GM23338 (cell line): ENCODE results near the gene CRYBG1. TPM values are rescaled to one million over a fixed set of nuclear protein-coding genes. Genes with fewer than 3 reads are reported as not detected.

Source experiments
- ATAC-seq: fragments of 200-7000 bp; cut with Tn5 transposase; 3 replicates; pipeline ENCODE4 v1.9.1; 2020
- DNase-seq: peaks from one replicate; pipeline ENCODE4 v3.0.0-alpha.2; 2015; ENCODE audit warnings: low spot score
- H2AFZ ChIP-seq: fragments of 200-600 bp; sonication (generic); 2 replicates; pipeline ENCODE4 v1.8.0; 2016; ENCODE audit warnings: antibody characterized with exemption, mild to moderate bottlenecking, moderate library complexity
- H3F3A ChIP-seq: fragments of 200-600 bp; sonication (generic); replicated peaks from 2 replicates; pipeline ENCODE4 v1.8.0; 2017; ENCODE audit warnings: antibody characterized with exemption, mixed run types, low read depth
- H3K27ac ChIP-seq: fragments of 200-600 bp; sonication (generic); 2 replicates; pipeline ENCODE4 v1.6.1; 2016; ENCODE audit warnings: low read depth
- H3K27me3 ChIP-seq: fragments of 200-600 bp; sonication (generic); 2 replicates; pipeline ENCODE4 v1.8.0; 2016; ENCODE audit warnings: mild to moderate bottlenecking, mixed run types, moderate library complexity; ENCODE audit not compliant: insufficient read depth
- H3K36me3 ChIP-seq: fragments of 200-600 bp; sonication (generic); 2 replicates; pipeline ENCODE4 v1.8.0; 2016; ENCODE audit warnings: mild to moderate bottlenecking; ENCODE audit not compliant: insufficient read depth
- H3K4me1 ChIP-seq: fragments of 200-600 bp; sonication (generic); 2 replicates; pipeline ENCODE4 v1.8.0; 2016; ENCODE audit warnings: mild to moderate bottlenecking, moderate library complexity; ENCODE audit not compliant: insufficient read depth
- H3K4me2 ChIP-seq: fragments of 200-600 bp; sonication (generic); 2 replicates; pipeline ENCODE4 v1.7.1; 2017; ENCODE audit warnings: mixed run types
- H3K4me3 ChIP-seq: fragments of 200-600 bp; sonication (generic); 2 replicates; pipeline ENCODE4 v1.6.1; 2016; ENCODE audit warnings: mixed run types
- H3K79me2 ChIP-seq: fragments of 200-600 bp; sonication (generic); replicated peaks from 2 replicates; pipeline ENCODE4 v1.8.0; 2017; ENCODE audit warnings: mild to moderate bottlenecking; ENCODE audit not compliant: insufficient read depth
- H3K9me2 ChIP-seq: fragments of 200-600 bp; sonication (generic); 2 replicates; pipeline ENCODE4 v1.8.0; 2017; ENCODE audit not compliant: insufficient read depth
- H4K20me1 ChIP-seq: fragments of 200-600 bp; sonication (generic); replicated peaks from 2 replicates; pipeline ENCODE4 v1.8.0; 2017; ENCODE audit warnings: mild to moderate bottlenecking; ENCODE audit not compliant: insufficient read depth
- H3K27ac Mint-ChIP-seq: 2 replicates; pipeline ENCODE4 v1.8.0; 2020; ENCODE audit warnings: inconsistent platforms, mild to moderate bottlenecking, moderate library complexity, mixed read lengths
- H3K27me3 Mint-ChIP-seq: 3 replicates; pipeline ENCODE4 v1.8.0; 2022; ENCODE audit warnings: low read depth, mild to moderate bottlenecking, moderate library complexity, mixed read lengths, inconsistent platforms; ENCODE audit not compliant: insufficient read depth, poor library complexity
- H3K36me3 Mint-ChIP-seq: 3 replicates; pipeline ENCODE4 v1.8.0; 2021; ENCODE audit warnings: low read depth, mild to moderate bottlenecking, inconsistent platforms, moderate library complexity, mixed read lengths
- H3K4me1 Mint-ChIP-seq: 3 replicates; pipeline ENCODE4 v1.8.0; 2020; ENCODE audit warnings: mild to moderate bottlenecking, inconsistent platforms, mixed read lengths
- H3K4me3 Mint-ChIP-seq: 3 replicates; pipeline ENCODE4 v1.8.0; 2021; ENCODE audit warnings: moderate library complexity, mild to moderate bottlenecking, inconsistent platforms, mixed read lengths
- H3K9me3 Mint-ChIP-seq: 3 replicates; pipeline ENCODE4 v1.8.0; 2020; ENCODE audit warnings: moderate library complexity, mild to moderate bottlenecking, inconsistent platforms, mixed read lengths
- CREB1 ChIP-seq: fragments of 250-450 bp; sonication (Bioruptor Pico); IDR thresholded peaks from 2 replicates; pipeline ENCODE4 v1.5.0; 2020; ENCODE audit warnings: low read depth, mild to moderate bottlenecking, moderate library complexity
- EZH2 ChIP-seq: fragments of 200-600 bp; sonication (generic); IDR thresholded peaks from one replicate; pipeline ENCODE4 v1.8.0; 2017; ENCODE audit warnings: antibody characterized with exemption, mild to moderate bottlenecking, low read depth; ENCODE audit not compliant: unreplicated experiment
- EZH2phosphoT487 ChIP-seq: fragments of 200-600 bp; sonication (generic); IDR thresholded peaks from one replicate; pipeline ENCODE4 v1.8.1; 2018; ENCODE audit warnings: antibody characterized with exemption; ENCODE audit not compliant: unreplicated experiment
- NANOG ChIP-seq: IDR thresholded peaks from 2 replicates; pipeline ENCODE4 v1.6.1; 2016; ENCODE audit warnings: antibody characterized with exemption, borderline replicate concordance
- POLR2AphosphoS5 ChIP-seq: IDR thresholded peaks from 2 replicates; pipeline ENCODE4 v1.6.1; 2016; ENCODE audit warnings: antibody characterized with exemption, low read depth
- STAT1 ChIP-seq: IDR thresholded peaks from one replicate; pipeline ENCODE4 v1.6.1; 2016; ENCODE audit warnings: antibody characterized with exemption; ENCODE audit not compliant: unreplicated experiment
- polyA plus RNA-seq: library from polyadenylated mRNA; unstranded; fragments of >200 nt; fragmentation: Nextera tagmentation; extraction: Ambion mirVana; gene quantifications from 2 replicates; pipeline ENCODE4 v1.2.1, GENCODE V29; 2016
- total RNA-seq: library from RNA; depleted of rRNA; stranded (reverse); fragments of >200 nt; shearing (Covaris generic); gene quantifications from 2 replicates; pipeline ENCODE4 v1.2.3, GENCODE V29; 2014
- TF ChIP-seq, protein P1 (sequence below), 2 experiments: fragments of 200-600 bp in 1 of 2; sonication (generic) in 1 of 2; conservative IDR thresholded peaks; 2 replicates each; pipeline versions ENCODE4 v1.5.1 to v1.6.1; 2016 to 2017; ENCODE audit warnings: antibody characterized with exemption in 2 of 2, low read depth in 2 of 2, mild to moderate bottlenecking in 2 of 2, moderate library complexity in 1 of 2
- TF ChIP-seq, protein P2 (sequence below): fragments of 250-450 bp; sonication (Bioruptor Pico); IDR thresholded peaks from 2 replicates; pipeline ENCODE4 v1.5.0; 2020; ENCODE audit warnings: mild to moderate bottlenecking, moderate library complexity
- TF ChIP-seq, protein P3 (sequence below): IDR thresholded peaks from 2 replicates; pipeline ENCODE4 v1.6.1; 2016; ENCODE audit warnings: antibody characterized with exemption

Gene CRYBG1
- total and polyA plus RNA-seq, 2 experiments from 2014 or later, result 3.7 to 17.2 TPM

DNA sequence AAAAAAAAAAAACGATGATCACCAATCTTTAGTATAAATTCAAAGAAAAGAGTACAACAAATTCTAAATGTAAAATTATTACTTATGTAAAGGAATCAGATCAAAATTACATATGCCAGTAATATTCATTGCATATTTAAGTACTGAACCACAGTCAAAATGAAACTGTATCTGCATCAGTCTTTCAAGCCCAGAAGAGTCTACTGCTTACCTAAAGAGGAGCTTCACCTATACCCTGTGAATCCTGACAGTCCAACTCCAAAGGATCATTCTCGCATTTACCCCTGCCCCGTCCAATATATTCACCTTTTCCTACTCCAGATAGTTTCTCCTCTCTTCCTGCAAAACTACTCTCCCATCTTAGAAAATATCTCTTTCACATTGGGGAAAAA is 44.1 kb upstream of the CRYBG1 start:
- peaks cover 20% of the 10 kb centered on the region; the same call in 2 of the 3 replicates for H3K36me3 Mint-ChIP-seq
- no peak overlapping the region for H3K4me3 Mint-ChIP-seq
- no peak overlapping the region for H3K27ac Mint-ChIP-seq
- peaks cover 5% of the 10 kb centered on the region; the same call in 2 of the 3 replicates for H3K4me1 Mint-ChIP-seq
- no peaks in the 10 kb centered on the region for H3K27me3 Mint-ChIP-seq
- no peaks in the 10 kb centered on the region for H3K4me1 ChIP-seq
- H3K79me2 ChIP-seq, result peaks cover 93% of the 10 kb centered on the region
- ATAC-seq (no peak), DNase-seq (no peak)
- peaks cover 22% of the 10 kb centered on the region for H4K20me1 ChIP-seq
- H3K27me3 ChIP-seq, result no peaks in the 10 kb centered on the region
- H3K27ac ChIP-seq, result no peak overlapping the region
- TF ChIP-seq STAT1 (no peak), NANOG (no peak), POLR2AphosphoS5 (no peak), EZH2phosphoT487 (no peak), EZH2 (no peak), CREB1 (CRISPR knock-in tag) (no peak)
- TF ChIP-seq, protein P1, sequence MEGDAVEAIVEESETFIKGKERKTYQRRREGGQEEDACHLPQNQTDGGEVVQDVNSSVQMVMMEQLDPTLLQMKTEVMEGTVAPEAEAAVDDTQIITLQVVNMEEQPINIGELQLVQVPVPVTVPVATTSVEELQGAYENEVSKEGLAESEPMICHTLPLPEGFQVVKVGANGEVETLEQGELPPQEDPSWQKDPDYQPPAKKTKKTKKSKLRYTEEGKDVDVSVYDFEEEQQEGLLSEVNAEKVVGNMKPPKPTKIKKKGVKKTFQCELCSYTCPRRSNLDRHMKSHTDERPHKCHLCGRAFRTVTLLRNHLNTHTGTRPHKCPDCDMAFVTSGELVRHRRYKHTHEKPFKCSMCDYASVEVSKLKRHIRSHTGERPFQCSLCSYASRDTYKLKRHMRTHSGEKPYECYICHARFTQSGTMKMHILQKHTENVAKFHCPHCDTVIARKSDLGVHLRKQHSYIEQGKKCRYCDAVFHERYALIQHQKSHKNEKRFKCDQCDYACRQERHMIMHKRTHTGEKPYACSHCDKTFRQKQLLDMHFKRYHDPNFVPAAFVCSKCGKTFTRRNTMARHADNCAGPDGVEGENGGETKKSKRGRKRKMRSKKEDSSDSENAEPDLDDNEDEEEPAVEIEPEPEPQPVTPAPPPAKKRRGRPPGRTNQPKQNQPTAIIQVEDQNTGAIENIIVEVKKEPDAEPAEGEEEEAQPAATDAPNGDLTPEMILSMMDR (conservative IDR thresholded peaks at IDR 0.05; ENCODE audit: low read depth in 2 of 2), result no peak
- TF ChIP-seq, protein P2, sequence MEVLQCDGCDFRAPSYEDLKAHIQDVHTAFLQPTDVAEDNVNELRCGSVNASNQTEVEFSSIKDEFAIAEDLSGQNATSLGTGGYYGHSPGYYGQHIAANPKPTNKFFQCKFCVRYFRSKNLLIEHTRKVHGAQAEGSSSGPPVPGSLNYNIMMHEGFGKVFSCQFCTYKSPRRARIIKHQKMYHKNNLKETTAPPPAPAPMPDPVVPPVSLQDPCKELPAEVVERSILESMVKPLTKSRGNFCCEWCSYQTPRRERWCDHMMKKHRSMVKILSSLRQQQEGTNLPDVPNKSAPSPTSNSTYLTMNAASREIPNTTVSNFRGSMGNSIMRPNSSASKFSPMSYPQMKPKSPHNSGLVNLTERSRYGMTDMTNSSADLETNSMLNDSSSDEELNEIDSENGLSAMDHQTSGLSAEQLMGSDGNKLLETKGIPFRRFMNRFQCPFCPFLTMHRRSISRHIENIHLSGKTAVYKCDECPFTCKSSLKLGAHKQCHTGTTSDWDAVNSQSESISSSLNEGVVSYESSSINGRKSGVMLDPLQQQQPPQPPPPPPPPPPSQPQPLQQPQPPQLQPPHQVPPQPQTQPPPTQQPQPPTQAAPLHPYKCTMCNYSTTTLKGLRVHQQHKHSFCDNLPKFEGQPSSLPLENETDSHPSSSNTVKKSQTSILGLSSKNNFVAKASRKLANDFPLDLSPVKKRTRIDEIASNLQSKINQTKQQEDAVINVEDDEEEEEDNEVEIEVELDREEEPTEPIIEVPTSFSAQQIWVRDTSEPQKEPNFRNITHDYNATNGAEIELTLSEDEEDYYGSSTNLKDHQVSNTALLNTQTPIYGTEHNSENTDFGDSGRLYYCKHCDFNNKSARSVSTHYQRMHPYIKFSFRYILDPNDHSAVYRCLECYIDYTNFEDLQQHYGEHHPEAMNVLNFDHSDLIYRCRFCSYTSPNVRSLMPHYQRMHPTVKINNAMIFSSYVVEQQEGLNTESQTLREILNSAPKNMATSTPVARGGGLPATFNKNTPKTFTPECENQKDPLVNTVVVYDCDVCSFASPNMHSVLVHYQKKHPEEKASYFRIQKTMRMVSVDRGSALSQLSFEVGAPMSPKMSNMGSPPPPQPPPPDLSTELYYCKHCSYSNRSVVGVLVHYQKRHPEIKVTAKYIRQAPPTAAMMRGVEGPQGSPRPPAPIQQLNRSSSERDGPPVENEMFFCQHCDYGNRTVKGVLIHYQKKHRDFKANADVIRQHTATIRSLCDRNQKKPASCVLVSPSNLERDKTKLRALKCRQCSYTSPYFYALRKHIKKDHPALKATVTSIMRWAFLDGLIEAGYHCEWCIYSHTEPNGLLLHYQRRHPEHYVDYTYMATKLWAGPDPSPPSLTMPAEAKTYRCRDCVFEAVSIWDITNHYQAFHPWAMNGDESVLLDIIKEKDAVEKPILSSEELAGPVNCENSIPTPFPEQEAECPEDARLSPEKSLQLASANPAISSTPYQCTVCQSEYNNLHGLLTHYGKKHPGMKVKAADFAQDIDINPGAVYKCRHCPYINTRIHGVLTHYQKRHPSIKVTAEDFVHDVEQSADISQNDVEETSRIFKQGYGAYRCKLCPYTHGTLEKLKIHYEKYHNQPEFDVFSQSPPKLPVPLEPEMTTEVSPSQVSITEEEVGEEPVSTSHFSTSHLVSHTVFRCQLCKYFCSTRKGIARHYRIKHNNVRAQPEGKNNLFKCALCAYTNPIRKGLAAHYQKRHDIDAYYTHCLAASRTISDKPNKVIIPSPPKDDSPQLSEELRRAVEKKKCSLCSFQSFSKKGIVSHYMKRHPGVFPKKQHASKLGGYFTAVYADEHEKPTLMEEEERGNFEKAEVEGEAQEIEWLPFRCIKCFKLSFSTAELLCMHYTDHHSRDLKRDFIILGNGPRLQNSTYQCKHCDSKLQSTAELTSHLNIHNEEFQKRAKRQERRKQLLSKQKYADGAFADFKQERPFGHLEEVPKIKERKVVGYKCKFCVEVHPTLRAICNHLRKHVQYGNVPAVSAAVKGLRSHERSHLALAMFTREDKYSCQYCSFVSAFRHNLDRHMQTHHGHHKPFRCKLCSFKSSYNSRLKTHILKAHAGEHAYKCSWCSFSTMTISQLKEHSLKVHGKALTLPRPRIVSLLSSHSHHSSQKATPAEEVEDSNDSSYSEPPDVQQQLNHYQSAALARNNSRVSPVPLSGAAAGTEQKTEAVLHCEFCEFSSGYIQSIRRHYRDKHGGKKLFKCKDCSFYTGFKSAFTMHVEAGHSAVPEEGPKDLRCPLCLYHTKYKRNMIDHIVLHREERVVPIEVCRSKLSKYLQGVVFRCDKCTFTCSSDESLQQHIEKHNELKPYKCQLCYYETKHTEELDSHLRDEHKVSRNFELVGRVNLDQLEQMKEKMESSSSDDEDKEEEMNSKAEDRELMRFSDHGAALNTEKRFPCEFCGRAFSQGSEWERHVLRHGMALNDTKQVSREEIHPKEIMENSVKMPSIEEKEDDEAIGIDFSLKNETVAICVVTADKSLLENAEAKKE (CRISPR knock-in tag), result no peak
- TF ChIP-seq, protein P3, sequence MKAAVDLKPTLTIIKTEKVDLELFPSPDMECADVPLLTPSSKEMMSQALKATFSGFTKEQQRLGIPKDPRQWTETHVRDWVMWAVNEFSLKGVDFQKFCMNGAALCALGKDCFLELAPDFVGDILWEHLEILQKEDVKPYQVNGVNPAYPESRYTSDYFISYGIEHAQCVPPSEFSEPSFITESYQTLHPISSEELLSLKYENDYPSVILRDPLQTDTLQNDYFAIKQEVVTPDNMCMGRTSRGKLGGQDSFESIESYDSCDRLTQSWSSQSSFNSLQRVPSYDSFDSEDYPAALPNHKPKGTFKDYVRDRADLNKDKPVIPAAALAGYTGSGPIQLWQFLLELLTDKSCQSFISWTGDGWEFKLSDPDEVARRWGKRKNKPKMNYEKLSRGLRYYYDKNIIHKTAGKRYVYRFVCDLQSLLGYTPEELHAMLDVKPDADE, result no peak
- no peak overlapping the region for H3K4me2 ChIP-seq
- no peaks in the 10 kb centered on the region for H3F3A ChIP-seq
- no peaks in the 10 kb centered on the region for H3K9me3 Mint-ChIP-seq
- H2AFZ ChIP-seq, result no peak overlapping the region
- H3K4me3 ChIP-seq, result no peak overlapping the region
- no peaks in the 10 kb centered on the region for H3K9me2 ChIP-seq
- H3K36me3 ChIP-seq, result no peaks in the 10 kb centered on the region
